ENCODE measurements around the gene ADAMTSL4. TPM values are rescaled to one million over a fixed set of nuclear protein-coding genes. Genes with fewer than 3 reads are reported as not detected.

ADAMTSL4 gene
- total RNA-seq, 6 experiments from 2014 or later, result 20.5 to 35.2 (median 31.5) TPM

GRCh38 chr1:150516616-150517015, 32.6 kb upstream of the ADAMTSL4 start:
- no peak for TF ChIP-seq CTCF (IDR thresholded peaks at IDR 0.05)
- TF ChIP-seq POLR2A (IDR thresholded peaks at IDR 0.05), result no peak
- DNase-seq, result no peak
- Histone ChIP-seq H3K9me3 (no peaks in the 10 kb centered on the region), H3K27ac (peak overlapping the region in 1 of 3 donors; percentile 73), H3K36me3 (peaks cover 0 to 3% (median 0%) of the 10 kb centered on the region in 4 donors), H3K4me1 (peaks cover 0 to 13% (median 5%) of the 10 kb centered on the region in 4 donors), H3K4me3 (peak overlapping the region in 1 of 3 donors; percentile 58), H3K27me3 (no peaks in the 10 kb centered on the region)
- 48% methylated on average over 4 of the region's 4 CpGs for WGBS (ENCODE audit: insufficient coverage, low coverage, low lambda C conversion rate, missing lambda C conversion rate)
- intact Hi-C loops (cut with DNase I), result loop anchor here in 1 of 2 donors (10.0 kb wide), 1 partner anchor 52 kb away; no protein-coding TSS in a partner anchor
- no peak for ATAC-seq

- WGBS (ENCODE audit: insufficient coverage, low coverage, low lambda C conversion rate, missing lambda C conversion rate), result 71% methylated on average over 1 of the region's 1 CpG
- Histone ChIP-seq H3K36me3 (no peaks in the 10 kb centered on the region), H3K27me3 (no peaks in the 10 kb centered on the region), H3K27ac (no peak overlapping the region), H3K4me1 (peaks cover 0 to 7% (median 3%) of the 10 kb centered on the region in 4 donors), H3K9me3 (no peaks in the 10 kb centered on the region), H3K4me3 (no peak overlapping the region)
- TF ChIP-seq CTCF (IDR thresholded peaks at IDR 0.05) (no peak), POLR2A (IDR thresholded peaks at IDR 0.05) (no peak)
- intact Hi-C loops (cut with DNase I), result no loop called here
- DNase-seq (no peak), ATAC-seq (no peak)
These were observed 27.8 kb upstream of the ADAMTSL4 start for GRCh38 chr1:150521196-150521968.

GRCh38 chr1:150525348-150525747, 23.9 kb upstream of the ADAMTSL4 start:
- ATAC-seq (no peak), DNase-seq (no peak)
- Histone ChIP-seq H3K27me3 (no peaks in the 10 kb centered on the region), H3K36me3 (no peaks in the 10 kb centered on the region), H3K27ac (no peak overlapping the region), H3K9me3 (no peaks in the 10 kb centered on the region), H3K4me1 (peaks cover 0 to 7% (median 0%) of the 10 kb centered on the region in 4 donors), H3K4me3 (no peak overlapping the region)
- TF ChIP-seq CTCF (IDR thresholded peaks at IDR 0.05) (no peak), POLR2A (IDR thresholded peaks at IDR 0.05) (no peak)
- 77% methylated on average over 2 of the region's 3 CpGs for WGBS (ENCODE audit: insufficient coverage, low coverage, low lambda C conversion rate, missing lambda C conversion rate)
- intact Hi-C loops (cut with DNase I), result no loop called here

- DNase-seq (no peak), ATAC-seq (no peak)
- no peaks in the 10 kb centered on the region for H3K27me3 ChIP-seq
- intact Hi-C loops (cut with DNase I), result no loop called here
- H3K4me1 ChIP-seq, result peaks cover 0 to 23% (median 5%) of the 10 kb centered on the region in 4 donors
- no peak overlapping the region for H3K4me3 ChIP-seq
- no peaks in the 10 kb centered on the region for H3K36me3 ChIP-seq
- no peak overlapping the region for H3K27ac ChIP-seq
- TF ChIP-seq CTCF (IDR thresholded peaks at IDR 0.05) (no peak), POLR2A (IDR thresholded peaks at IDR 0.05) (no peak)
- WGBS (ENCODE audit: insufficient coverage, low coverage, low lambda C conversion rate, missing lambda C conversion rate), result 100% methylated on average over 1 of the region's 1 CpG
- H3K9me3 ChIP-seq, result no peaks in the 10 kb centered on the region
These were observed 21.0 kb upstream of the ADAMTSL4 start for GRCh38 chr1:150528196-150528595.
